ENCODE data around the gene WT1. TPM values are rescaled to one million over a fixed set of nuclear protein-coding genes. Genes with fewer than 3 reads are reported as not detected.
"Not testable (repeated sequence)": the region's sequence is repeated elsewhere in the genome, so short reads cannot be mapped to it uniquely, and the experiment has no call there.

The WT1 gene
- 5.8 and 16.4 TPM in 2 replicates for total RNA-seq

DNA sequence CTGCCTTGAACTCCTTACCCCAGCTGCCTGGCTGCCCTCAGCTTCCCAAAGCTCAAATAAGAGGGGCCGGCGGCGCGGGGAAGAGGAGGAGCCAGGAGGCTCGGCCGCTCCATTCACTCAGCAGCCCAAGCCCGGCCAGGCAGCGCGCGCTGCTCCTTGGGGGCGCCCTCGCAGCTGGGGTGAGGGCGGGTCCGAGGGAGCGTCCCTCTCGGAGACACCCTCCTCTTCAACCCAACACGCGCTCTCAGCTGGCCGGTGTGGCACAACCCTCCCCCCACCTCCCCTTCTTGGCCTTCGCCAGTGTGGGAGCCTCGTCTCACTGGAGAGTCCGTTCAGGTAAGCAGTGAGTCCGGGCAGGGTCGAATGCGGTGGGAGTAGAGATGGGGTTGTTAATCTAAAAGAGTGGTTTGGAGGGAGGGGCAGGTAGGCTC lies at the start of gene WT1:
Gene WT1, minus strand, starts transcription at position 29 of the 431 bp plus-strand sequence.
- DNase-seq (ENCODE audit: low read depth) = peak; percentile 77
- peak within 1 kb of the TSS; percentile 61 for H3K4me3 ChIP-seq (ENCODE audit: low read depth, low read length)

GRCh38 chr11:32479291-32479690 lies 44.0 kb upstream of the WT1 start:
- DNase-seq (ENCODE audit: low read depth) = no peak
- no peak overlapping the region for H3K4me3 ChIP-seq (ENCODE audit: low read depth, low read length)
- TF ChIP-seq, protein P1, sequence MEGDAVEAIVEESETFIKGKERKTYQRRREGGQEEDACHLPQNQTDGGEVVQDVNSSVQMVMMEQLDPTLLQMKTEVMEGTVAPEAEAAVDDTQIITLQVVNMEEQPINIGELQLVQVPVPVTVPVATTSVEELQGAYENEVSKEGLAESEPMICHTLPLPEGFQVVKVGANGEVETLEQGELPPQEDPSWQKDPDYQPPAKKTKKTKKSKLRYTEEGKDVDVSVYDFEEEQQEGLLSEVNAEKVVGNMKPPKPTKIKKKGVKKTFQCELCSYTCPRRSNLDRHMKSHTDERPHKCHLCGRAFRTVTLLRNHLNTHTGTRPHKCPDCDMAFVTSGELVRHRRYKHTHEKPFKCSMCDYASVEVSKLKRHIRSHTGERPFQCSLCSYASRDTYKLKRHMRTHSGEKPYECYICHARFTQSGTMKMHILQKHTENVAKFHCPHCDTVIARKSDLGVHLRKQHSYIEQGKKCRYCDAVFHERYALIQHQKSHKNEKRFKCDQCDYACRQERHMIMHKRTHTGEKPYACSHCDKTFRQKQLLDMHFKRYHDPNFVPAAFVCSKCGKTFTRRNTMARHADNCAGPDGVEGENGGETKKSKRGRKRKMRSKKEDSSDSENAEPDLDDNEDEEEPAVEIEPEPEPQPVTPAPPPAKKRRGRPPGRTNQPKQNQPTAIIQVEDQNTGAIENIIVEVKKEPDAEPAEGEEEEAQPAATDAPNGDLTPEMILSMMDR (IDR thresholded peaks at IDR 0.05; ENCODE audit: insufficient read depth, low read depth, low read length) = no peak

More for the DNA sequence above, at the start of gene WT1:
- TF ChIP-seq, protein P1 (IDR thresholded peaks at IDR 0.05; ENCODE audit: insufficient read depth, low read depth, low read length) = no peak

DNA sequence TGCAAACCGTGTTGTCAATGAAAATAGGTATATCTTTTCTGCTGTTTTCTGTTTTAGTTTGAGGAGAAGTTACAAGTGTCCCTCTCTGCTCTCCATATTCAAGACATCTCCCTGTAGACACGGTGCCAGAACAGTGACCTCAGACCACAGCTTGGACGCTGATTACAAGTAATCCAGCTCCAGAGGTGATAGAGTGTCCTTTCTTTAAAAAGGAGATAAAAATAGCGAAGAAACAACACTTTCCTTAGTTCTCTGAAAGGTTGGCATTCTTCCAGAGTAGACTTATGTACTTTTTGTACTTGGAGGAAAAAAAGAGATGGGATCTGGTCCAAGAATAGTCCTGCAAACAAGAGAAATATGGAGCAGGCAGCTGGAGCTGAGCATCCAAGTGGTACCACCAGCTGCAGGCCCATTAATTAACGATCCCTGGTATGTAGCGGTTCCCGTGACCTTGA lies 43.0 kb upstream of the WT1 start:
- no peak for DNase-seq (ENCODE audit: low read depth)
- TF ChIP-seq, protein P1 (IDR thresholded peaks at IDR 0.05; ENCODE audit: insufficient read depth, low read depth, low read length) = no peak
- H3K4me3 ChIP-seq (ENCODE audit: low read depth, low read length) = no peak overlapping the region

DNA sequence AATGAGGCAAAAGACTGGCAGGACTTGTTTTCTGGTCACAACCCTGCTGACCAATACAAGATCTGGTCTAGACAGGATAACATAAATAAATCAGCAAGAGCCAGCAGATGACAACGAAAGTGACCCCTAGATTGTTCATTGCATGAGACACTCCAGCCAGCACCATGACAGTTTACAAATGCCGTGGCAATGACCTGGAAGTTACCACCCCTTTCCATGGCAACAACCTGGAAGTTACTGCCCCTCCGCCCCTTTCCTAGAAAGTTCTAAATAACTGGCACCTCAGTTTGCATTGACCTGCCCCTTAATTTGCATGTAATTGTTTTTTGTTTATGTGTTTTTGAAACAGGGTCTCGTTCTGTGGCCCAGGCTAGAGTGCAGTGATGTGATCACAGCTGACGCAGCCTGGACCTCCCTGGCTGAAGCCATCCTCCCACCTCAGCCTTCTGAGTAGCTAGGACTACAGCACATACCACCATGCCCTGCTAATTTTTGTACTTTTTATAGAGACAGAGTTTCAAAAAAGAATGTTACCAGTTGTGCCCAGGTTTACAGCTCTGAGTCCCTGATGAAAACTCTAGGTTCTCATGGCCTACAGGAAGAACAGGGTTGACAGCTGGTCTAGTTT lies 38.1 kb upstream of the WT1 start:
- TF ChIP-seq, protein P1 (IDR thresholded peaks at IDR 0.05; ENCODE audit: insufficient read depth, low read depth, low read length) = no peak
- DNase-seq (ENCODE audit: low read depth) = no peak
- H3K4me3 ChIP-seq (ENCODE audit: low read depth, low read length) = no peak overlapping the region

DNA sequence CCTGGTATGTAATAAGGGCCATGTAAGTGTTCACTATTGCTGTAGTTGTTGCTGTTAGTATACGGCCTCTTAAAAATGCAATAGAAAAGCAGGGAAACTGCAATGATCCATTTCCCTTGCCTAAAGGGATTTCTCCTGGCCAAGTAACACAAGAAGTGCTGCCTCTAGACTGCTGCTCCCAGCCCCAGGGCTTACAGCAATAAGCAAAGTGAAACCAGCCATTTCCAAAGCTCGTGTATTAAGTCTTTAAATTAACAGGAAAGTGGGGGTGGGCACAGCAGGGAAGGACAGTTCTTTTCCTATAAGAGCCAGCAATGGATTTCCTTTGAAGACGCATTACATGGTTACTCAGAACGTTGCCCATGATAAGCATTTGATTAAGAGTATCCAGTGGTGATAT lies 36.9 kb upstream of the WT1 start:
- TF ChIP-seq, protein P1 (IDR thresholded peaks at IDR 0.05; ENCODE audit: insufficient read depth, low read depth, low read length) = no peak
- no peak overlapping the region for H3K4me3 ChIP-seq (ENCODE audit: low read depth, low read length)

GRCh38 chr11:32471544-32471943 lies 36.2 kb upstream of the WT1 start:
- not testable (repeated sequence) for DNase-seq (ENCODE audit: low read depth); H3K4me3 ChIP-seq (ENCODE audit: low read depth, low read length)

More for the DNA sequence above, 36.9 kb upstream of the WT1 start:
- no peak for DNase-seq (ENCODE audit: low read depth)

DNA sequence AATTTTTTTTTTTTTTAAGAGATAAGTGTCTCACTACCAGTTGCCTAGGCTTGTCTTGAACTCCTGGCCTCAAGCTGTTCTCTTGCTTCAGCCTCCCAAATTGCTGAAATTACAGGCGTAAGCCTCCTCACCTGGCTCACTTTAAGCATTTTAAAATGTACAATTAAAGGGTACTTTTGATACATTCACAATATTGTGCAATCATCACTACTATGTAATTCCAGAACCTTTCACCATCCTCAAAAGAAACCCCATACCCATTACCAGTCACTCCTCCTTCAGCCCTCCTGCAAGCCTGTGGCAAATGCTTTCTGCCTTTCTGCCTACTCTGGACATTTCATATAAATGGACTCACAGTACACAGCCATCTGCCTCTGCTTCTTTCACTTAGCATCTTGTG lies 34.5 kb upstream of the WT1 start:
- TF ChIP-seq, protein P1 (IDR thresholded peaks at IDR 0.05; ENCODE audit: insufficient read depth, low read depth, low read length) = no peak
- H3K4me3 ChIP-seq (ENCODE audit: low read depth, low read length) = no peak overlapping the region
- DNase-seq (ENCODE audit: low read depth) = no peak
